SK-N-MC (cell line): Measurements from ENCODE around the gene RPS6KA6.

Experiments used
- DNase-seq: peaks from one replicate; pipeline ENCODE4 v3.0.0-alpha.2; 2011; ENCODE audit warnings: low read depth, low spot score
- H3K27ac ChIP-seq: fragments of 200-600 bp; sonication (generic); 2 replicates; pipeline ENCODE4 v1.5.1; 2016; ENCODE audit warnings: mixed run types
- H3K36me3 ChIP-seq: fragments of 200-600 bp; sonication (generic); 2 replicates; pipeline ENCODE4 v1.6.1; 2017; ENCODE audit warnings: antibody characterized with exemption, low read length, mixed read lengths; ENCODE audit not compliant: insufficient read depth
- H3K4me3 ChIP-seq: fragments of 200-600 bp; sonication (generic); 2 replicates; pipeline ENCODE4 v1.5.1; 2016
- H3K9ac ChIP-seq: fragments of 200-600 bp; sonication (generic); 2 replicates; pipeline ENCODE4 v1.8.0; 2017; ENCODE audit warnings: mixed run types, mixed read lengths; ENCODE audit not compliant: insufficient read length
- H3K9me3 ChIP-seq: fragments of 200-600 bp; sonication (generic); 2 replicates; pipeline ENCODE4 v1.6.1; 2017; ENCODE audit warnings: low read depth, mild to moderate bottlenecking, antibody characterized with exemption, low read length, moderate library complexity, mixed read lengths
- EZH2 ChIP-seq: fragments of 200-600 bp; sonication (generic); IDR thresholded peaks from one replicate; pipeline ENCODE4 v1.6.1; 2017; ENCODE audit warnings: antibody characterized with exemption
- FOXP2 ChIP-seq: optimal IDR thresholded peaks from 2 replicates; pipeline ENCODE3; 2011; ENCODE audit warnings: mild to moderate bottlenecking, moderate library complexity; ENCODE audit not compliant: insufficient read depth; ENCODE audit errors: extremely low read length, control extremely low read depth
- POLR2AphosphoS5 ChIP-seq: IDR thresholded peaks from 2 replicates; pipeline ENCODE4 v1.6.1; 2012; ENCODE audit warnings: mild to moderate bottlenecking, low read depth, low read length, borderline replicate concordance

Gene RPS6KA6

GRCh38 chrX:84199688-84200087 is 11.7 kb upstream of the RPS6KA6 start:
- TF ChIP-seq EZH2 (no peak), POLR2AphosphoS5 (no peak), FOXP2 (no peak)
- Histone ChIP-seq H3K9ac (no peak overlapping the region), H3K4me3 (no peak overlapping the region), H3K9me3 (no peaks in the 10 kb centered on the region), H3K36me3 (no peaks in the 10 kb centered on the region), H3K27ac (no peak overlapping the region)
- no peak for DNase-seq

GRCh38 chrX:84197550-84197949 is 9.6 kb upstream of the RPS6KA6 start:
- Histone ChIP-seq H3K36me3 (no peaks in the 10 kb centered on the region), H3K9ac (no peak overlapping the region), H3K4me3 (no peak overlapping the region), H3K27ac (no peak overlapping the region), H3K9me3 (no peaks in the 10 kb centered on the region)
- DNase-seq: no peak
- TF ChIP-seq POLR2AphosphoS5 (no peak), FOXP2 (no peak), EZH2 (no peak)

GRCh38 chrX:84192006-84192405 is 4.0 kb upstream of the RPS6KA6 start:
- Histone ChIP-seq H3K9ac (no peak overlapping the region), H3K27ac (no peak overlapping the region), H3K9me3 (no peaks in the 10 kb centered on the region), H3K4me3 (no peak overlapping the region), H3K36me3 (no peaks in the 10 kb centered on the region)
- TF ChIP-seq EZH2: no peak
- TF ChIP-seq FOXP2: no peak
- TF ChIP-seq POLR2AphosphoS5: no peak
- DNase-seq: no peak

GRCh38 chrX:84189125-84189524 is 1.1 kb upstream of the RPS6KA6 start:
- H3K4me3 ChIP-seq: no peak overlapping the region
- no peak overlapping the region for H3K9ac ChIP-seq
- no peaks in the 10 kb centered on the region for H3K36me3 ChIP-seq
- no peak for DNase-seq
- no peaks in the 10 kb centered on the region for H3K9me3 ChIP-seq
- TF ChIP-seq EZH2 (no peak), POLR2AphosphoS5 (no peak), FOXP2 (no peak)
- no peak overlapping the region for H3K27ac ChIP-seq

- no peak overlapping the region for H3K9ac ChIP-seq
Observed at GRCh38 chrX:84188320-84188834, 378 bp upstream of the RPS6KA6 start.

GRCh38 chrX:84186603-84187532 is 1.1 kb downstream of the RPS6KA6 start:
- no peak overlapping the region for H3K27ac ChIP-seq

More at GRCh38 chrX:84188320-84188834, 378 bp upstream of the RPS6KA6 start:
- TF ChIP-seq FOXP2 (no peak), POLR2AphosphoS5 (no peak)
- H3K27ac ChIP-seq: no peak overlapping the region
- no peaks in the 10 kb centered on the region for H3K9me3 ChIP-seq
- no peaks in the 10 kb centered on the region for H3K36me3 ChIP-seq
- no peak for DNase-seq
- no peak overlapping the region for H3K4me3 ChIP-seq

GRCh38 chrX:84182516-84182915 is 5.5 kb downstream of the RPS6KA6 start:
- H3K27ac ChIP-seq: no peak overlapping the region
- no peak overlapping the region for H3K4me3 ChIP-seq
- TF ChIP-seq EZH2: no peak
- TF ChIP-seq FOXP2: no peak
- TF ChIP-seq POLR2AphosphoS5: no peak
- no peak overlapping the region for H3K9ac ChIP-seq
- no peaks in the 10 kb centered on the region for H3K9me3 ChIP-seq
- no peaks in the 10 kb centered on the region for H3K36me3 ChIP-seq
- DNase-seq: no peak

More at GRCh38 chrX:84186603-84187532, 1.1 kb downstream of the RPS6KA6 start:
- Histone ChIP-seq H3K36me3 (no peaks in the 10 kb centered on the region), H3K9ac (no peak overlapping the region), H3K9me3 (no peaks in the 10 kb centered on the region), H3K4me3 (no peak overlapping the region)
- TF ChIP-seq EZH2 (no peak), FOXP2 (no peak), POLR2AphosphoS5 (no peak)
- DNase-seq: no peak

GRCh38 chrX:84175958-84176357 is 12.0 kb downstream of the RPS6KA6 start:
- Histone ChIP-seq H3K36me3 (no peaks in the 10 kb centered on the region), H3K27ac (no peak overlapping the region), H3K4me3 (no peak overlapping the region), H3K9ac (no peak overlapping the region), H3K9me3 (no peaks in the 10 kb centered on the region)
- no peak for DNase-seq
- TF ChIP-seq POLR2AphosphoS5 (no peak), FOXP2 (no peak), EZH2 (no peak)
